Osteoblast (primary cell): ENCODE results near the gene MRPS24. TPM values are rescaled to one million over a fixed set of nuclear protein-coding genes. Genes with fewer than 3 reads are reported as not detected.
A peak's percentile ranks its signal among the peaks of the same experiment; 100 is the strongest.
"Not testable (repeated sequence)": the region's sequence is repeated elsewhere in the genome, so short reads cannot be mapped to it uniquely, and the experiment has no call there.

ENCODE experiments used
- DNase-seq: peaks from one replicate; pipeline ENCODE4 v3.0.0; 2011; ENCODE audit warnings: low spot score, mixed read lengths; ENCODE audit not compliant: insufficient read length; ENCODE audit errors: missing footprints
- H2AFZ ChIP-seq: 2 replicates; pipeline ENCODE4 v1.6.0; 2011; ENCODE audit warnings: mild to moderate bottlenecking, low read length
- H3K27ac ChIP-seq: 2 replicates; pipeline ENCODE4 v1.5.1; 2011; ENCODE audit warnings: mild to moderate bottlenecking, low read depth, low read length, moderate library complexity
- H3K27me3 ChIP-seq: 2 replicates; pipeline ENCODE4 v1.6.0; 2012; ENCODE audit warnings: mild to moderate bottlenecking, control low read depth, inconsistent platforms, low read length, moderate library complexity; ENCODE audit not compliant: insufficient read depth
- H3K36me3 ChIP-seq: 2 replicates; pipeline ENCODE4 v1.5.1; 2011; ENCODE audit warnings: mild to moderate bottlenecking, low read length, control low read depth, moderate library complexity; ENCODE audit not compliant: insufficient read depth
- H3K4me1 ChIP-seq: 2 replicates; pipeline ENCODE4 v1.5.1; 2011; ENCODE audit warnings: mild to moderate bottlenecking, low read length, control low read depth, moderate library complexity; ENCODE audit not compliant: insufficient read depth
- H3K4me2 ChIP-seq: 2 replicates; pipeline ENCODE4 v1.6.0; 2011; ENCODE audit warnings: mild to moderate bottlenecking, low read length; ENCODE audit not compliant: insufficient read depth
- H3K4me3 ChIP-seq: fragments of 200-600 bp; sonication (generic); 3 replicates; pipeline ENCODE4 v1.5.1; 2012; ENCODE audit warnings: mild to moderate bottlenecking, low read length, inconsistent platforms; ENCODE audit not compliant: insufficient read depth
- H3K79me2 ChIP-seq: 2 replicates; pipeline ENCODE4 v1.6.0; 2012; ENCODE audit warnings: mild to moderate bottlenecking, low read length, control low read depth, inconsistent platforms; ENCODE audit not compliant: insufficient read depth
- H3K9me3 ChIP-seq: 2 replicates; pipeline ENCODE4 v1.5.1; 2011; ENCODE audit warnings: low read depth, low read length, control low read depth
- H4K20me1 ChIP-seq: 2 replicates; pipeline ENCODE4 v1.6.0; 2012; ENCODE audit warnings: mild to moderate bottlenecking, low read length, control low read depth; ENCODE audit not compliant: insufficient read depth
- total RNA-seq: library from RNA; depleted of rRNA; stranded (reverse); fragments of >200 nt; gene quantifications from 2 replicates; pipeline ENCODE4 v1.2.3, GENCODE V29; 2012
- TF ChIP-seq, protein P1 (sequence below): IDR thresholded peaks from 2 replicates; pipeline ENCODE4 v1.5.1; 2011; ENCODE audit warnings: mild to moderate bottlenecking, low read depth, low read length, moderate library complexity; ENCODE audit errors: extremely low read depth

The MRPS24 gene
- total RNA-seq, 1 donor: 93.7 TPM

DNA sequence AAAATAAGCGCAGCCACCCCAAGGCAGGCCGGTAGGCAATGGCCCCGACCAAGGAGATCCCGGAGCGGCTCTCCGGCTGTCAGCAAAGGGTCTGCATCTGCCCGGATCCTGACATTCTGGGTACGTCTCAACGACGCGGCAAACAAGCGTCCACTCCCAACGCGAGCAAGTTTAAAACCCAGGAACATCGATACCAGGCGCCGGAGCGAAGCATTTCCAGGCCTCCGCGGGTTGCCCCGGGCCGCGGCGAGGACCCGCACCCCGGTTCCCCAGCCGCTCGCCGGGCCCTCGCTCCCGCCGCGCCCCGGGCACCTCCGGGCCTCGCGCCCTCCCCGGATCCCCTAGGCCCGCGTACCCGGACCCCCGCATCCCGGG lies 36.6 kb upstream of the MRPS24 start:
- H2AFZ ChIP-seq: peak overlapping the region; percentile 81
- H4K20me1 ChIP-seq: peaks cover 37% of the 10 kb centered on the region
- peaks cover 54% of the 10 kb centered on the region for H3K79me2 ChIP-seq
- TF ChIP-seq, protein P1, sequence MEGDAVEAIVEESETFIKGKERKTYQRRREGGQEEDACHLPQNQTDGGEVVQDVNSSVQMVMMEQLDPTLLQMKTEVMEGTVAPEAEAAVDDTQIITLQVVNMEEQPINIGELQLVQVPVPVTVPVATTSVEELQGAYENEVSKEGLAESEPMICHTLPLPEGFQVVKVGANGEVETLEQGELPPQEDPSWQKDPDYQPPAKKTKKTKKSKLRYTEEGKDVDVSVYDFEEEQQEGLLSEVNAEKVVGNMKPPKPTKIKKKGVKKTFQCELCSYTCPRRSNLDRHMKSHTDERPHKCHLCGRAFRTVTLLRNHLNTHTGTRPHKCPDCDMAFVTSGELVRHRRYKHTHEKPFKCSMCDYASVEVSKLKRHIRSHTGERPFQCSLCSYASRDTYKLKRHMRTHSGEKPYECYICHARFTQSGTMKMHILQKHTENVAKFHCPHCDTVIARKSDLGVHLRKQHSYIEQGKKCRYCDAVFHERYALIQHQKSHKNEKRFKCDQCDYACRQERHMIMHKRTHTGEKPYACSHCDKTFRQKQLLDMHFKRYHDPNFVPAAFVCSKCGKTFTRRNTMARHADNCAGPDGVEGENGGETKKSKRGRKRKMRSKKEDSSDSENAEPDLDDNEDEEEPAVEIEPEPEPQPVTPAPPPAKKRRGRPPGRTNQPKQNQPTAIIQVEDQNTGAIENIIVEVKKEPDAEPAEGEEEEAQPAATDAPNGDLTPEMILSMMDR: no peak
- H3K36me3 ChIP-seq: peaks cover 3% of the 10 kb centered on the region
- no peaks in the 10 kb centered on the region for H3K9me3 ChIP-seq
- peak overlapping the region; percentile 79 for H3K27ac ChIP-seq
- no peaks in the 10 kb centered on the region for H3K27me3 ChIP-seq
- peaks cover 19% of the 10 kb centered on the region for H3K4me1 ChIP-seq
- H3K4me3 ChIP-seq: peak overlapping the region; percentile 80
- peak; percentile 91 for DNase-seq
- H3K4me2 ChIP-seq: peak overlapping the region; percentile 74

- H3K4me1 ChIP-seq: peaks cover 19% of the 10 kb centered on the region
- peak; percentile 86 for DNase-seq
- H3K4me2 ChIP-seq: peak overlapping the region; percentile 74
- H3K79me2 ChIP-seq: peaks cover 60% of the 10 kb centered on the region
- TF ChIP-seq, protein P1: no peak
- peak overlapping the region; percentile 81 for H2AFZ ChIP-seq
- H3K4me3 ChIP-seq: peak overlapping the region; percentile 80
- peaks cover 37% of the 10 kb centered on the region for H4K20me1 ChIP-seq
- H3K36me3 ChIP-seq: peaks cover 3% of the 10 kb centered on the region
- peak overlapping the region; percentile 79 for H3K27ac ChIP-seq
- no peaks in the 10 kb centered on the region for H3K27me3 ChIP-seq
- no peaks in the 10 kb centered on the region for H3K9me3 ChIP-seq
These were observed 36.1 kb upstream of the MRPS24 start for GRCh38 chr7:43905209-43905946.

DNA sequence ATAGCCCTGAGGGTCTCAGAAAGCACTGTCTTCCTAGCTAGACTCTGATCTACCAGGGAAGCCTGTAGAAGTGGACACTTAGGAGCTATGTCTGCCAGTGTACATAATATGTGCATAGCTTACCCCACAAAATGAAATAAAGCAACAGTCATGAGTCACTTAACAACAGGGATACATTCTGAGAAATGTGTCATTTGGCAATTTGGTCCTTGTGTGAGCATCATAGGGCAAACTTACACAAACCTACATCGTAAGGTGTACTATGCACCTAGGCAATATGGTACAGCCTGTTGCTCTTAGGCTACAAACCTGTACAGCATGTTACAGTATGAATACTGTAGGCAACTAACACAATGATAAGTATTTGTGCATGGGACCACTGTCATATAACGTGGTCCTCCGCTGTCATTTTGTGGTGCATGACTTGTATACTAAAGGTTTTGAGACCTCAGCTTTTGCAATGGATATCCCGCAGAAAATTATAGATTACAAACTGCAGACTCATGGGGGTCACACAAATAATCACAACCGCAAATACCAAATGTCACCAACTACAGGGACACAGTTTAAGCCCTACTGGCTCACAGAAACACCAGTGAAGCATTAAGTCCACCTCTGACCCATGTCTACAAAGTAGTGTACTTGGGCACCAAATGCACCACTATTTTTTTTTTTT lies 35.4 kb upstream of the MRPS24 start:
- Histone ChIP-seq H3K27me3 (no peaks in the 10 kb centered on the region), H3K4me3 (peak overlapping the region; percentile 80), H3K4me1 (peaks cover 19% of the 10 kb centered on the region), H3K27ac (peak overlapping the region; percentile 79), H3K9me3 (no peaks in the 10 kb centered on the region), H3K79me2 (peaks cover 65% of the 10 kb centered on the region), H3K36me3 (peaks cover 3% of the 10 kb centered on the region), H2AFZ (no peak overlapping the region), H4K20me1 (peaks cover 37% of the 10 kb centered on the region), H3K4me2 (peak overlapping the region; percentile 74)
- TF ChIP-seq, protein P1: no peak
- peak; percentile 77 for DNase-seq

DNA sequence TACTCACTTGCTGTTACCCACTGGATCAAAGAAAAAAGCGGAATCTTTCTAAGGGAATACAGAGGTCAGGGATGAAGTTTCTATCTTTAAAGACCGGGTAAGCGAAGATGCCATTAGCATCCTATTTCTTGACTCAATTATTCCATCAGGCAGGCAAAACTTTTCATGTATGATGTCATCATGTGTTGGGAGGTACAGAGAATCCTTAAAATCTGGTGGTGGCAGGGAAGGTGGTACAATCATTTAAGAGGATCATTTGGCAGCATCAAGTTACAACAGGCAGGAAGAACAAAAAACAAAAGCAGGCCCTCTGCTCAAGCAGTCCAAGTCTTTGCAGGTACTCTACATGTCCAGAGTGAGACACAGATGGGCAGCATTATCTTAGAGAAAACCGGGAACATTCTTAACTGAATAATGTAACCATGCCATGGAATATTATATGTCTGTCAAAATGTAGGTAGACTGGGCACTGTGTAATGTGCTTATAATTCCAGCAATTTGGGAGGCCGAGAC lies 33.3 kb upstream of the MRPS24 start:
- peaks cover 7% of the 10 kb centered on the region for H3K36me3 ChIP-seq
- no peaks in the 10 kb centered on the region for H3K9me3 ChIP-seq
- H3K79me2 ChIP-seq: peaks cover 83% of the 10 kb centered on the region
- H3K27me3 ChIP-seq: no peaks in the 10 kb centered on the region
- H2AFZ ChIP-seq: no peak overlapping the region
- peaks cover 19% of the 10 kb centered on the region for H3K4me1 ChIP-seq
- H3K27ac ChIP-seq: no peak overlapping the region
- TF ChIP-seq, protein P1: no peak
- no peak overlapping the region for H3K4me2 ChIP-seq
- no peak for DNase-seq
- H3K4me3 ChIP-seq: no peak overlapping the region
- peaks cover 44% of the 10 kb centered on the region for H4K20me1 ChIP-seq

- H3K27me3 ChIP-seq, H2AFZ ChIP-seq, H3K9me3 ChIP-seq, H3K4me3 ChIP-seq, H3K4me1 ChIP-seq, H3K36me3 ChIP-seq, H3K4me2 ChIP-seq, H3K27ac ChIP-seq, DNase-seq: not testable (repeated sequence)
- H3K79me2 ChIP-seq: peaks cover 96% of the 10 kb centered on the region
- peaks cover 54% of the 10 kb centered on the region for H4K20me1 ChIP-seq
These were observed 29.3 kb upstream of the MRPS24 start for GRCh38 chr7:43898571-43898970.
